Liver (tissue), 9 donors: Measurements from ENCODE around the gene DLAT. TPM values are rescaled to one million over a fixed set of nuclear protein-coding genes. Genes with fewer than 3 reads are reported as not detected.

Source experiments
- DNase-seq: peaks from one replicate; pipeline ENCODE4 v3.0.0-alpha.2; 2017; ENCODE audit warnings: low spot score
- H3K27ac ChIP-seq, 2 donors: one replicate each; pipeline ENCODE4 v1.7.0; 2013; ENCODE audit warnings: inconsistent platforms in 2 of 2, low read length in 2 of 2, control low read depth in 1 of 2, low read depth in 1 of 2, mild to moderate bottlenecking in 1 of 2
- H3K27me3 ChIP-seq, 4 donors: one replicate each; pipeline versions ENCODE4 v1.6.1 to v1.7.0; 2013; ENCODE audit warnings: low read length in 3 of 4, inconsistent platforms in 1 of 4, mild to moderate bottlenecking in 1 of 4, moderate library complexity in 1 of 4; ENCODE audit not compliant: control insufficient read depth in 4 of 4, insufficient read depth in 4 of 4
- H3K36me3 ChIP-seq, 4 donors: one replicate each; pipeline versions ENCODE4 v1.6.1 to v1.7.0; 2013; ENCODE audit warnings: low read length in 3 of 4, mild to moderate bottlenecking in 3 of 4, low read depth in 1 of 4, moderate library complexity in 1 of 4; ENCODE audit not compliant: control insufficient read depth in 4 of 4, insufficient read depth in 3 of 4
- H3K4me1 ChIP-seq, 4 donors: one replicate each; pipeline versions ENCODE4 v1.6.1 to v1.7.0; 2013; ENCODE audit warnings: low read length in 3 of 4, mild to moderate bottlenecking in 3 of 4, moderate library complexity in 1 of 4; ENCODE audit not compliant: control insufficient read depth in 4 of 4, insufficient read depth in 4 of 4
- H3K4me3 ChIP-seq, 3 donors: one replicate each; pipeline versions ENCODE4 v1.6.1 to v1.7.0; 2013; ENCODE audit warnings: low read length in 3 of 3, control low read depth in 1 of 3, low read depth in 1 of 3, mild to moderate bottlenecking in 1 of 3
- H3K9ac ChIP-seq, 2 donors: one replicate each; pipeline ENCODE4 v1.7.0; 2013; ENCODE audit warnings: low read length in 2 of 2, mild to moderate bottlenecking in 2 of 2, moderate library complexity in 2 of 2, control low read depth in 1 of 2, low read depth in 1 of 2
- H3K9me3 ChIP-seq, 4 donors: one replicate each; pipeline versions ENCODE4 v1.6.1 to v1.7.0; 2013; ENCODE audit warnings: low read length in 3 of 4; ENCODE audit not compliant: control insufficient read depth in 4 of 4
- FOXA1 ChIP-seq: IDR thresholded peaks from 2 replicates; pipeline ENCODE4 v1.6.1; 2016; ENCODE audit warnings: antibody characterized with exemption
- FOXA2 ChIP-seq: IDR thresholded peaks from 2 replicates; pipeline ENCODE4 v1.6.1; 2016; ENCODE audit warnings: antibody characterized with exemption
- JUND ChIP-seq, 2 donors: IDR thresholded peaks; 2 replicates each; pipeline ENCODE4 v1.6.1; 2016; ENCODE audit warnings: antibody characterized with exemption in 2 of 2
- NR2F2 ChIP-seq: IDR thresholded peaks from 2 replicates; pipeline ENCODE4 v1.6.1; 2016; ENCODE audit warnings: antibody characterized with exemption
- RAD21 ChIP-seq, 2 donors: IDR thresholded peaks; 2 replicates each; pipeline ENCODE4 v1.6.1; 2016; ENCODE audit warnings: antibody characterized with exemption in 2 of 2, mild to moderate bottlenecking in 2 of 2
- REST ChIP-seq: IDR thresholded peaks from 2 replicates; pipeline ENCODE4 v1.6.1; 2016; ENCODE audit warnings: antibody characterized with exemption, mild to moderate bottlenecking
- RXRA ChIP-seq, 2 donors: IDR thresholded peaks; 2 replicates each; pipeline ENCODE4 v1.6.1; 2017 to 2018; ENCODE audit warnings: antibody characterized with exemption in 2 of 2, mild to moderate bottlenecking in 1 of 2
- SP1 ChIP-seq: IDR thresholded peaks from 2 replicates; pipeline ENCODE4 v1.6.1; 2018; ENCODE audit warnings: antibody characterized with exemption, mild to moderate bottlenecking
- YY1 ChIP-seq: IDR thresholded peaks from 2 replicates; pipeline ENCODE4 v1.6.1; 2016; ENCODE audit warnings: antibody characterized with exemption, mild to moderate bottlenecking
- ZBTB33 ChIP-seq: IDR thresholded peaks from 2 replicates; pipeline ENCODE4 v1.6.1; 2016; ENCODE audit warnings: antibody characterized with exemption
- WGBS: extraction: QIAGEN DNeasy Blood & Tissue Kit; methylation state at CpG from one replicate; pipeline ENCODE4 v1.1.7; 2013; 5-methylcytosine and 5-hydroxymethylcytosine counted together
- polyA plus RNA-seq, 2 donors: library from polyadenylated mRNA; stranded (reverse) in 1 of 2; unstranded in 1 of 2; fragments of 200-250 nt in 1 of 2; fragments of >200 nt in 1 of 2; fragmentation: Nextera tagmentation in 1 of 2; extraction: Ambion mirVana in 1 of 2; gene quantifications; one replicate each; pipeline versions ENCODE4 v1.2.1 to v1.2.3, GENCODE V29; 2013 to 2015
- total RNA-seq, 2 donors: library from RNA; depleted of rRNA; stranded (reverse); fragments of >200 nt; gene quantifications; one replicate each; pipeline ENCODE4 v1.2.3, GENCODE V29; 2014
- TF ChIP-seq, protein P1 (sequence below): fragments of 150-350 bp; IDR thresholded peaks from 2 replicates; pipeline ENCODE4 v1.5.1; 2017; ENCODE audit warnings: improper control_type of control experiment, low read depth, low read length; ENCODE audit not compliant: missing input control
- TF ChIP-seq, protein P2 (sequence below): IDR thresholded peaks from 2 replicates; pipeline ENCODE4 v1.6.1; 2016; ENCODE audit warnings: antibody characterized with exemption
- donor health status: healthy.
- donor health status: healthy.
- donor health status: healthy.
- donor health status: healthy.
- donor health status: healthy.

DLAT gene
- total and polyA plus RNA-seq, 4 donors = 8.8 to 16.3 (median 13.2) TPM

DNA sequence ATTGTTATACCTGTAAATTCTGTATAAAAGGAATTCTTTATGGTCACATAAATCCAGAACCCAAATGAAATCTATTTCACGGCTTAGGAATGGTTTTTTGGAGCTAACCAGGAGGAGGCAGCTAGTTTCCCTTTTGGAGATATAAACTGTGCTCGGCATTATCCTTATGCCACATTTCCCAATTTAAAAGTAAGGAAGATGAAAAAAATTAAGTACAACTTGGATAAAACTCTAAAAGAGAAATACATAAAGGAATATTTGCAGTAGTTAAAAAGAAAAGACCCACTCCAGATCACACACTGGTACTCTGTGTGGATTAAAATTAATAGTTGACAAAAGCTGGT, 17.7 kb downstream of the DLAT start:
- H3K9me3 ChIP-seq = no peaks in the 10 kb centered on the region
- WGBS = 97% methylated on average over 2 of the region's 2 CpGs
- peaks cover 0 to 47% (median 27%) of the 10 kb centered on the region in 4 donors for H3K36me3 ChIP-seq

More for the DNA sequence above, 17.7 kb downstream of the DLAT start:
- no peaks in the 10 kb centered on the region for H3K27me3 ChIP-seq
- no peak overlapping the region for H3K9ac ChIP-seq
- DNase-seq = no peak
- no peak overlapping the region for H3K4me3 ChIP-seq
- TF ChIP-seq YY1 (no peak), ZBTB33 (no peak), FOXA1 (no peak), SP1 (no peak), REST (no peak), NR2F2 (no peak), RAD21 (IDR thresholded peaks at IDR 0.05) (no peak), JUND (IDR thresholded peaks at IDR 0.05) (no peak), FOXA2 (no peak), RXRA (IDR thresholded peaks at IDR 0.05) (no peak)
- TF ChIP-seq, protein P1, sequence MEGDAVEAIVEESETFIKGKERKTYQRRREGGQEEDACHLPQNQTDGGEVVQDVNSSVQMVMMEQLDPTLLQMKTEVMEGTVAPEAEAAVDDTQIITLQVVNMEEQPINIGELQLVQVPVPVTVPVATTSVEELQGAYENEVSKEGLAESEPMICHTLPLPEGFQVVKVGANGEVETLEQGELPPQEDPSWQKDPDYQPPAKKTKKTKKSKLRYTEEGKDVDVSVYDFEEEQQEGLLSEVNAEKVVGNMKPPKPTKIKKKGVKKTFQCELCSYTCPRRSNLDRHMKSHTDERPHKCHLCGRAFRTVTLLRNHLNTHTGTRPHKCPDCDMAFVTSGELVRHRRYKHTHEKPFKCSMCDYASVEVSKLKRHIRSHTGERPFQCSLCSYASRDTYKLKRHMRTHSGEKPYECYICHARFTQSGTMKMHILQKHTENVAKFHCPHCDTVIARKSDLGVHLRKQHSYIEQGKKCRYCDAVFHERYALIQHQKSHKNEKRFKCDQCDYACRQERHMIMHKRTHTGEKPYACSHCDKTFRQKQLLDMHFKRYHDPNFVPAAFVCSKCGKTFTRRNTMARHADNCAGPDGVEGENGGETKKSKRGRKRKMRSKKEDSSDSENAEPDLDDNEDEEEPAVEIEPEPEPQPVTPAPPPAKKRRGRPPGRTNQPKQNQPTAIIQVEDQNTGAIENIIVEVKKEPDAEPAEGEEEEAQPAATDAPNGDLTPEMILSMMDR = no peak
- TF ChIP-seq, protein P2, sequence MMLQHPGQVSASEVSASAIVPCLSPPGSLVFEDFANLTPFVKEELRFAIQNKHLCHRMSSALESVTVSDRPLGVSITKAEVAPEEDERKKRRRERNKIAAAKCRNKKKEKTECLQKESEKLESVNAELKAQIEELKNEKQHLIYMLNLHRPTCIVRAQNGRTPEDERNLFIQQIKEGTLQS = no peak
- H3K27ac ChIP-seq = no peak overlapping the region
- no peaks in the 10 kb centered on the region for H3K4me1 ChIP-seq
